K562 (cell line): ENCODE results near the gene LYSMD1. TPM values are rescaled to one million over a fixed set of nuclear protein-coding genes. Genes with fewer than 3 reads are reported as not detected.

Experiments used
- ATAC-seq: fragments of 200-7000 bp; cut with Tn5 transposase; 3 replicates; pipeline ENCODE4 v1.9.1; 2020; ENCODE audit warnings: moderate library complexity
- BruUV-seq: library from RNA; stranded (reverse); fragments of 400-500 nt; replicated peaks from 2 replicates; lab custom pipeline; 2021; lab: Mats Ljungman, UMichigan
- CTCF ChIA-PET: fragments of 300-600 bp; formaldehyde crosslinking; extraction: SDS; loops from one replicate; lab custom pipeline; 2021; ENCODE audit warnings: low intra/inter-chr PET ratio; lab: Yijun Ruan, JAX
- POLR2A ChIA-PET: fragments of 300-600, 350-650 bp; sonication (Branson Sonifier 250); formaldehyde crosslinking; extraction: SDS; loops from one replicate; lab custom pipeline; 2021; ENCODE audit warnings: antibody characterized with exemption, inconsistent platforms; lab: Yijun Ruan, JAX
- DNase-seq, 4 experiments: peaks; one replicate each; pipeline versions ENCODE4 v3.0.0 to v3.0.0-alpha.2; 2011 to 2018; ENCODE audit warnings: low spot score in 3 of 4, mixed read lengths in 3 of 4; ENCODE audit errors: extremely low read depth in 1 of 4
- FAIRE-seq: peaks from 2 replicates; lab custom pipeline; 2011; peaks lifted over from hg19 to GRCh38; lab: Jason Lieb, UNC
- H2AFZ ChIP-seq: 2 replicates; pipeline ENCODE4 v1.6.0; 2011; ENCODE audit warnings: low read depth, low read length, control low read depth, inconsistent platforms
- H3K27ac ChIP-seq: fragments of 200-600 bp; 3 replicates; pipeline ENCODE4 v1.8.0; 2011; ENCODE audit warnings: low read depth, mild to moderate bottlenecking, control low read depth, inconsistent platforms, low read length, moderate library complexity, mixed read lengths; ENCODE audit errors: extremely low read depth
- H3K27me3 ChIP-seq, 2 experiments: fragments of 300-600 bp in 1 of 2; 2 replicates in 1 of 2; 3 replicates in 1 of 2; pipeline versions ENCODE4 v1.6.0 to v1.8.0; 2011; ENCODE audit warnings: inconsistent platforms in 2 of 2, low read length in 2 of 2, mild to moderate bottlenecking in 1 of 2, mixed read lengths in 1 of 2, moderate library complexity in 1 of 2; ENCODE audit not compliant: control insufficient read depth in 2 of 2, insufficient read depth in 2 of 2
- H3K36me3 ChIP-seq: fragments of 300-600 bp; 3 replicates; pipeline ENCODE4 v1.8.0; 2011; ENCODE audit warnings: mild to moderate bottlenecking, low read length, inconsistent platforms; ENCODE audit not compliant: control insufficient read depth, insufficient read depth
- H3K4me1 ChIP-seq, 2 experiments: fragments of 200-600 bp in 1 of 2; replicated peaks in 1 of 2; 2 replicates in 1 of 2; 3 replicates in 1 of 2; pipeline versions ENCODE4 v1.5.1 to v1.8.0; 2011; ENCODE audit warnings: inconsistent platforms in 2 of 2, low read length in 2 of 2, mild to moderate bottlenecking in 1 of 2, mixed read lengths in 1 of 2, moderate library complexity in 1 of 2; ENCODE audit not compliant: control insufficient read depth in 2 of 2, insufficient read depth in 2 of 2
- H3K4me2 ChIP-seq: 2 replicates; pipeline ENCODE4 v1.6.1; 2011; ENCODE audit warnings: low read length, control low read depth, inconsistent platforms, mixed read lengths; ENCODE audit not compliant: insufficient read depth
- H3K4me3 ChIP-seq: fragments of 200-600 bp; sonication (generic), shearing (Covaris generic); 2 replicates; pipeline ENCODE4 v1.5.1; 2016; ENCODE audit warnings: control low read depth, inconsistent platforms
- H3K79me2 ChIP-seq: fragments of 200-600 bp; 3 replicates; pipeline ENCODE4 v1.8.0; 2011; ENCODE audit warnings: low read length, inconsistent platforms; ENCODE audit not compliant: control insufficient read depth, insufficient read depth
- H3K9ac ChIP-seq, 2 experiments: 2 replicates each; pipeline versions ENCODE4 v1.6.0 to v1.6.1; 2011; ENCODE audit warnings: low read depth in 2 of 2, low read length in 2 of 2, control low read depth in 1 of 2, inconsistent platforms in 1 of 2, mild to moderate bottlenecking in 1 of 2, mixed read lengths in 1 of 2; ENCODE audit not compliant: insufficient read depth in 1 of 2
- H3K9me1 ChIP-seq: one replicate; pipeline ENCODE4 v1.6.0; 2011; ENCODE audit warnings: inconsistent platforms, mild to moderate bottlenecking, low read length, moderate library complexity; ENCODE audit not compliant: control insufficient read depth, insufficient read depth
- H3K9me3 ChIP-seq: replicated peaks from 2 replicates; pipeline ENCODE4 v1.5.1; 2011; ENCODE audit warnings: low read depth, low read length, inconsistent platforms; ENCODE audit not compliant: control insufficient read depth, insufficient read depth
- H4K20me1 ChIP-seq: replicated peaks from 2 replicates; pipeline ENCODE4 v1.6.1; 2011; ENCODE audit warnings: low read length, inconsistent platforms, mixed read lengths; ENCODE audit not compliant: control insufficient read depth, insufficient read depth
- ATF7 ChIP-seq: fragments of 450-650 bp; IDR thresholded peaks from 2 replicates; pipeline ENCODE4 v1.7.1; 2014; ENCODE audit warnings: mild to moderate bottlenecking, moderate library complexity
- GTF3C2 ChIP-seq: IDR thresholded peaks from 3 replicates; pipeline ENCODE4 v1.6.1; 2011; ENCODE audit warnings: borderline replicate concordance, mild to moderate bottlenecking, moderate library complexity; ENCODE audit not compliant: insufficient read length; ENCODE audit errors: extremely low read depth
- POLR2A ChIP-seq: fragments of 450-650 bp; conservative IDR thresholded peaks from 2 replicates; pipeline ENCODE4 v1.6.1; 2016
- ZNF140 ChIP-seq: fragments of 250-450 bp; sonication (Bioruptor Pico); IDR thresholded peaks from 2 replicates; pipeline ENCODE4 v1.8.0; 2021; ENCODE audit warnings: moderate library complexity, mild to moderate bottlenecking, inconsistent platforms
- ZNF695 ChIP-seq: fragments of 450-650 bp; formaldehyde crosslinking; IDR thresholded peaks from 2 replicates; pipeline ENCODE4 v1.4.0; 2020; ENCODE audit warnings: mild to moderate bottlenecking, moderate library complexity
- WGBS: fragments of 100-300 bp; shearing (Covaris generic); methylation state at CpG from one replicate; pipeline ENCODE4 v1.1.6; 2016; ENCODE audit warnings: low coverage, mixed read lengths; ENCODE audit not compliant: insufficient coverage; ENCODE audit errors: missing lambda C conversion rate; 5-methylcytosine and 5-hydroxymethylcytosine counted together
- in situ Hi-C: fragments of 300-500 bp; cut with MboI; formaldehyde crosslinking; loops from 4 replicates; pipeline ENCODE4 v1.15.0; 2018; ENCODE audit warnings: inconsistent platforms, mixed read lengths
- intact Hi-C: fragments of 100-400 bp; cut with micrococcal nuclease; formaldehyde crosslinking; loops from 2 replicates; pipeline ENCODE4 v1.14.2; 2022
- polyA plus RNA-seq, 8 experiments: library from polyadenylated mRNA; depleted of rRNA in 4 of 8; stranded (reverse) in 5 of 8; unstranded in 3 of 8; fragments of >200 nt; fragmentation: Nextera tagmentation in 2 of 8; fragmentation: Illumina TruSeq in 1 of 8; extraction: Ambion mirVana in 2 of 8; extraction: Trizol in 1 of 8; gene quantifications; 2 replicates each; pipeline versions ENCODE4 v1.2.1 to v1.2.3, GENCODE V29; 2011 to 2014; ENCODE audit warnings: inconsistent platforms in 1 of 8, missing spikeins in 1 of 8
- total RNA-seq, 7 experiments: library from RNA; depleted of rRNA in 6 of 7; stranded (reverse); fragments of >200 nt in 6 of 7; fragmentation: Illumina TruSeq in 2 of 7; extraction: Trizol in 2 of 7; gene quantifications; 2 replicates each; pipeline versions ENCODE4 v1.2.1 to v1.2.3, GENCODE V29; 2011 to 2021; ENCODE audit warnings: low replicate concordance in 1 of 7
- TF ChIP-seq, protein P1 (sequence below): fragments of 200-800 bp; sonication (Bioruptor generic); IDR thresholded peaks from 2 replicates; pipeline ENCODE4 v1.6.1; 2017; ENCODE audit warnings: missing genetic modification characterization, missing compliant biosample characterization

Gene LYSMD1
- total and polyA plus RNA-seq, 9 of the 15 experiments (the other 6 are each of a cell fraction or from before 2014, with no cell fraction given) = 2.2 to 9.4 (median 6.0) TPM

DNA sequence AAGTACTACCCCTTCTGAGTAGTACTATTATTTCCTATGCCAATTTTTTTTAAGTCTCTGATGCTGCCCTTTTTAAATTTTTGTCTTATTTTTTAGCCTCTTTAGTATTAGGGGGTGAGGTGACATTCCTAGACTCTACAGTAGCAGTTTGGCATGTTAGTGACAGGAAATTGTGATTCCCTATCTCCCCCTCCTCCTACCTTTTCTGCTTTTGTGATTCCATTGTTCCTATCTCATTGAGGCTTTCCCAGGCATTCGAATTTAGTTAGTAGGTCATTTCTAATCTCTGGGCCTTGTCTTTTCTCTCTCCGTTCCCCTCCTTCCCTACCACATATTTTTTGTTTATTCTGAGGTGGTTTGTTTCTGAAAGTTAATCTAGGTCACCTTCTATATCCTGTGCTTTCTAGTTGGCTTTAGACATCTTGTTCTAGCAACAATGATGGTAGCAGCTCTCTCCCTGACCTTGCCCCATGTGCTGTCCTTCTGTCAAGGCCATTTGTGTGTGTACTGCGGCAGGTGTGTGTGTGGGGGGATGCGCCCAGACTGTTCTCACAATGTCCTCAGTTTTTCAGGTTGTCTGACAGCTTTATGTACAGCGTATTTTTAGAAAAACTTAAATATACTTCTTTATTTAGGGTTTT lies 40.8 kb downstream of the LYSMD1 start:
- in situ Hi-C loops = no loop called here

More for the DNA sequence above, 40.8 kb downstream of the LYSMD1 start:
- no peak overlapping the region for H3K9ac ChIP-seq
- intact Hi-C loops = no loop called here
- CTCF ChIA-PET = no interaction called here
- H3K4me3 ChIP-seq = no peak overlapping the region
- WGBS = 63% methylated on average over 5 of the region's 5 CpGs
- POLR2A ChIA-PET = interaction anchor here (0.6 to 1.4 kb wide), 4 partner anchors 10 to 290 kb away, joined by 3 to 4 read pairs (median 3); no protein-coding TSS in a partner anchor
- TF ChIP-seq ZNF140 (CRISPR knock-in tag) (no peak), POLR2A (no peak), ZNF695 (CRISPR knock-in tag) (no peak), GTF3C2 (no peak), ATF7 (no peak)
- TF ChIP-seq, protein P1, sequence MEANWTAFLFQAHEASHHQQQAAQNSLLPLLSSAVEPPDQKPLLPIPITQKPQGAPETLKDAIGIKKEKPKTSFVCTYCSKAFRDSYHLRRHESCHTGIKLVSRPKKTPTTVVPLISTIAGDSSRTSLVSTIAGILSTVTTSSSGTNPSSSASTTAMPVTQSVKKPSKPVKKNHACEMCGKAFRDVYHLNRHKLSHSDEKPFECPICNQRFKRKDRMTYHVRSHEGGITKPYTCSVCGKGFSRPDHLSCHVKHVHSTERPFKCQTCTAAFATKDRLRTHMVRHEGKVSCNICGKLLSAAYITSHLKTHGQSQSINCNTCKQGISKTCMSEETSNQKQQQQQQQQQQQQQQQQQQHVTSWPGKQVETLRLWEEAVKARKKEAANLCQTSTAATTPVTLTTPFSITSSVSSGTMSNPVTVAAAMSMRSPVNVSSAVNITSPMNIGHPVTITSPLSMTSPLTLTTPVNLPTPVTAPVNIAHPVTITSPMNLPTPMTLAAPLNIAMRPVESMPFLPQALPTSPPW (CRISPR knock-in tag) = no peak
- DNase-seq (peak in 1 of 4 experiments; percentile 7), FAIRE-seq (no peak), ATAC-seq (no peak)
- no peaks in the 10 kb centered on the region for H3K27me3 ChIP-seq
- no peaks in the 10 kb centered on the region for H3K79me2 ChIP-seq
- H4K20me1 ChIP-seq = no peaks in the 10 kb centered on the region
- no peaks in the 10 kb centered on the region for H3K36me3 ChIP-seq
- H3K27ac ChIP-seq = no peak overlapping the region
- H2AFZ ChIP-seq = no peak overlapping the region
- no peaks in the 10 kb centered on the region for H3K9me1 ChIP-seq
- no TSS peak for BruUV-seq
- no peaks in the 10 kb centered on the region for H3K9me3 ChIP-seq
- H3K4me1 ChIP-seq = no peaks in the 10 kb centered on the region; a peak in 2 of 5 replicates
- H3K4me2 ChIP-seq = no peak overlapping the region
